ENCODE results near the gene BCL7A. TPM values are rescaled to one million over a fixed set of nuclear protein-coding genes. Genes with fewer than 3 reads are reported as not detected.

The BCL7A gene
- total and polyA plus RNA-seq, 7 donors, result 3.6 to 14.3 (median 11.3) TPM

GRCh38 chr12:122049827-122050226, 28.1 kb downstream of the BCL7A start:
- intact Hi-C loops (cut with DNase I), result no loop called here
- H3K36me3 ChIP-seq (ENCODE audit: insufficient read depth in 1 of 2, low read depth in 1 of 2), result peaks cover 0 to 26% of the 10 kb centered on the region in 2 donors
- no peaks in the 10 kb centered on the region for H3K9me3 ChIP-seq
- DNase-seq (no peak), ATAC-seq (no peak)
- H3K27me3 ChIP-seq (ENCODE audit: insufficient read depth in 3 of 3, low read length in 2 of 3), result no peaks in the 10 kb centered on the region
- peak overlapping the region; percentile 91 for H3K27ac ChIP-seq
- WGBS, 3 donors, result 74 to 87% (median 76%) methylated on average over 9 of the region's 9 CpGs
- no peak overlapping the region for H3K4me3 ChIP-seq
- peaks cover 25% of the 10 kb centered on the region for H3K4me1 ChIP-seq
- no peak for TF ChIP-seq CTCF (IDR thresholded peaks at IDR 0.05)

- ATAC-seq, result no peak
- intact Hi-C loops (cut with DNase I), result no loop called here
These were observed 29.0 kb downstream of the BCL7A start for GRCh38 chr12:122050706-122051105.

GRCh38 chr12:122051231-122051876, 29.7 kb downstream of the BCL7A start:
- H3K36me3 ChIP-seq (ENCODE audit: insufficient read depth in 1 of 2, low read depth in 1 of 2), result peaks cover 0 to 12% of the 10 kb centered on the region in 2 donors
- intact Hi-C loops (cut with DNase I), result no loop called here
- peaks cover 33% of the 10 kb centered on the region for H3K4me1 ChIP-seq
- DNase-seq (peak in 1 of 2 donors; percentile 78), ATAC-seq (peak; percentile 57 to 86 (median 81))
- no peaks in the 10 kb centered on the region for H3K27me3 ChIP-seq (ENCODE audit: insufficient read depth in 3 of 3, low read length in 2 of 3)
- TF ChIP-seq CTCF (IDR thresholded peaks at IDR 0.05), result no peak
- peak overlapping the region; percentile 91 for H3K27ac ChIP-seq
- WGBS, 3 donors, result 3 to 9% (median 8%) methylated on average over 14 of the region's 14 CpGs
- no peaks in the 10 kb centered on the region for H3K9me3 ChIP-seq
- H3K4me3 ChIP-seq, result peak overlapping the region; percentile 20

More at GRCh38 chr12:122050706-122051105, 29.0 kb downstream of the BCL7A start:
- TF ChIP-seq CTCF (IDR thresholded peaks at IDR 0.05), result no peak
- peaks cover 0 to 19% of the 10 kb centered on the region in 2 donors for H3K36me3 ChIP-seq (ENCODE audit: insufficient read depth in 1 of 2, low read depth in 1 of 2)
- DNase-seq, result no peak
- H3K27ac ChIP-seq, result peak overlapping the region; percentile 91
- H3K27me3 ChIP-seq (ENCODE audit: insufficient read depth in 3 of 3, low read length in 2 of 3), result no peaks in the 10 kb centered on the region
- 77 to 89% (median 79%) methylated on average over 20 of the region's 20 CpGs for WGBS, 3 donors
- H3K4me1 ChIP-seq, result peaks cover 29% of the 10 kb centered on the region
- H3K9me3 ChIP-seq, result no peaks in the 10 kb centered on the region
- H3K4me3 ChIP-seq, result no peak overlapping the region

GRCh38 chr12:122052285-122052684, 30.6 kb downstream of the BCL7A start:
- Histone ChIP-seq H3K9me3 (no peaks in the 10 kb centered on the region), H3K27ac (peak overlapping the region; percentile 91), H3K4me1 (peaks cover 33% of the 10 kb centered on the region), H3K4me3 (no peak overlapping the region), H3K36me3 (ENCODE audit: insufficient read depth in 1 of 2, low read depth in 1 of 2) (peaks cover 0 to 3% of the 10 kb centered on the region in 2 donors), H3K27me3 (ENCODE audit: insufficient read depth in 3 of 3, low read length in 2 of 3) (no peaks in the 10 kb centered on the region)
- TF ChIP-seq CTCF (IDR thresholded peaks at IDR 0.05), result no peak
- intact Hi-C loops (cut with DNase I), result loop anchor here in 1 of 2 donors (2.0 kb wide), 1 partner anchor 139 kb away; no protein-coding TSS in a partner anchor
- ATAC-seq (no peak), DNase-seq (no peak)
- WGBS, 3 donors, result 49 to 83% (median 53%) methylated on average over 2 of the region's 2 CpGs
